PC-9 (cell line): ENCODE data around the gene USP53.

ENCODE experiments used
- CTCF ChIP-seq: fragments of 200-600 bp; sonication (generic); conservative IDR thresholded peaks from 2 replicates; pipeline ENCODE4 v1.6.1; 2017; ENCODE audit warnings: mixed run types, antibody characterized with exemption, mild to moderate bottlenecking, moderate library complexity
- EZH2 ChIP-seq: fragments of 200-600 bp; sonication (generic); IDR thresholded peaks from 2 replicates; pipeline ENCODE4 v1.8.0; 2017; ENCODE audit warnings: antibody characterized with exemption, low read depth

- no peak for TF ChIP-seq CTCF
- no peak for TF ChIP-seq EZH2
Measured at GRCh38 chr4:119221412-119221811, 8.9 kb downstream of the USP53 start.
